ENCODE measurements around the gene GRWD1.

GRWD1 gene

GRCh38 chr19:48405010-48405659 lies 40.6 kb upstream of the GRWD1 start:
- Histone ChIP-seq H3K36me3 (ENCODE audit: control insufficient read depth in 1 of 2, insufficient read depth in 2 of 2, low read length in 2 of 2) (no peaks in the 10 kb centered on the region), H3K9ac (ENCODE audit: low read depth in 1 of 2, low read length in 2 of 2) (no peak overlapping the region), H3K9me3 (ENCODE audit: control insufficient read depth in 1 of 2, low read length in 2 of 2) (no peaks in the 10 kb centered on the region), H3K4me3 (ENCODE audit: low read depth in 1 of 2, low read length in 2 of 2) (no peak overlapping the region), H3K27me3 (ENCODE audit: control insufficient read depth in 1 of 2, insufficient read depth in 2 of 2, low read length in 2 of 2) (no peaks in the 10 kb centered on the region), H3K4me1 (ENCODE audit: control insufficient read depth in 1 of 2, insufficient read depth in 2 of 2, low read length in 2 of 2) (peaks cover 0 to 3% of the 10 kb centered on the region in 2 donors), H3K27ac (ENCODE audit: low read depth, low read length) (no peak overlapping the region)

GRCh38 chr19:48405850-48406249 lies 39.9 kb upstream of the GRWD1 start:
- Histone ChIP-seq H3K27me3 (ENCODE audit: control insufficient read depth in 1 of 2, insufficient read depth in 2 of 2, low read length in 2 of 2) (no peaks in the 10 kb centered on the region), H3K4me1 (ENCODE audit: control insufficient read depth in 1 of 2, insufficient read depth in 2 of 2, low read length in 2 of 2) (no peaks in the 10 kb centered on the region), H3K9me3 (ENCODE audit: control insufficient read depth in 1 of 2, low read length in 2 of 2) (no peaks in the 10 kb centered on the region), H3K27ac (ENCODE audit: low read depth, low read length) (no peak overlapping the region), H3K9ac (ENCODE audit: low read depth in 1 of 2, low read length in 2 of 2) (no peak overlapping the region), H3K4me3 (ENCODE audit: low read depth in 1 of 2, low read length in 2 of 2) (no peak overlapping the region), H3K36me3 (ENCODE audit: control insufficient read depth in 1 of 2, insufficient read depth in 2 of 2, low read length in 2 of 2) (no peaks in the 10 kb centered on the region)

- Histone ChIP-seq H3K9me3 (ENCODE audit: control insufficient read depth in 1 of 2, low read length in 2 of 2) (no peaks in the 10 kb centered on the region), H3K27ac (ENCODE audit: low read depth, low read length) (no peak overlapping the region), H3K36me3 (ENCODE audit: control insufficient read depth in 1 of 2, insufficient read depth in 2 of 2, low read length in 2 of 2) (no peaks in the 10 kb centered on the region), H3K4me3 (ENCODE audit: low read depth in 1 of 2, low read length in 2 of 2) (peak overlapping the region; percentile 46 to 53), H3K4me1 (ENCODE audit: control insufficient read depth in 1 of 2, insufficient read depth in 2 of 2, low read length in 2 of 2) (peaks cover 7 to 10% of the 10 kb centered on the region in 2 donors), H3K9ac (ENCODE audit: low read depth in 1 of 2, low read length in 2 of 2) (no peak overlapping the region), H3K27me3 (ENCODE audit: control insufficient read depth in 1 of 2, insufficient read depth in 2 of 2, low read length in 2 of 2) (peaks cover 0 to 14% of the 10 kb centered on the region in 2 donors)
Observed at GRCh38 chr19:48413879-48414587, 31.8 kb upstream of the GRWD1 start.

GRCh38 chr19:48415395-48415794 lies 30.4 kb upstream of the GRWD1 start:
- Histone ChIP-seq H3K4me3 (ENCODE audit: low read depth in 1 of 2, low read length in 2 of 2) (peak overlapping the region in 1 of 2 donors; percentile 40), H3K27ac (ENCODE audit: low read depth, low read length) (no peak overlapping the region)

GRCh38 chr19:48415806-48416221 lies 30.0 kb upstream of the GRWD1 start:
- Histone ChIP-seq H3K4me1 (ENCODE audit: control insufficient read depth in 1 of 2, insufficient read depth in 2 of 2, low read length in 2 of 2) (peaks cover 7 to 10% of the 10 kb centered on the region in 2 donors), H3K27ac (ENCODE audit: low read depth, low read length) (no peak overlapping the region), H3K4me3 (ENCODE audit: low read depth in 1 of 2, low read length in 2 of 2) (peak overlapping the region in 1 of 2 donors; percentile 40), H3K27me3 (ENCODE audit: control insufficient read depth in 1 of 2, insufficient read depth in 2 of 2, low read length in 2 of 2) (peaks cover 0 to 14% of the 10 kb centered on the region in 2 donors), H3K36me3 (ENCODE audit: control insufficient read depth in 1 of 2, insufficient read depth in 2 of 2, low read length in 2 of 2) (no peaks in the 10 kb centered on the region), H3K9me3 (ENCODE audit: control insufficient read depth in 1 of 2, low read length in 2 of 2) (no peaks in the 10 kb centered on the region), H3K9ac (ENCODE audit: low read depth in 1 of 2, low read length in 2 of 2) (no peak overlapping the region)

More at GRCh38 chr19:48415395-48415794, 30.4 kb upstream of the GRWD1 start:
- H3K36me3 ChIP-seq (ENCODE audit: control insufficient read depth in 1 of 2, insufficient read depth in 2 of 2, low read length in 2 of 2) = no peaks in the 10 kb centered on the region
- H3K9me3 ChIP-seq (ENCODE audit: control insufficient read depth in 1 of 2, low read length in 2 of 2) = no peaks in the 10 kb centered on the region
- no peak overlapping the region for H3K9ac ChIP-seq (ENCODE audit: low read depth in 1 of 2, low read length in 2 of 2)
- peaks cover 0 to 14% of the 10 kb centered on the region in 2 donors for H3K27me3 ChIP-seq (ENCODE audit: control insufficient read depth in 1 of 2, insufficient read depth in 2 of 2, low read length in 2 of 2)
- peaks cover 7 to 10% of the 10 kb centered on the region in 2 donors for H3K4me1 ChIP-seq (ENCODE audit: control insufficient read depth in 1 of 2, insufficient read depth in 2 of 2, low read length in 2 of 2)

- no peak overlapping the region for H3K9ac ChIP-seq (ENCODE audit: low read depth in 1 of 2, low read length in 2 of 2)
- peaks cover 7 to 10% of the 10 kb centered on the region in 2 donors for H3K4me1 ChIP-seq (ENCODE audit: control insufficient read depth in 1 of 2, insufficient read depth in 2 of 2, low read length in 2 of 2)
- H3K27ac ChIP-seq (ENCODE audit: low read depth, low read length) = no peak overlapping the region
- no peaks in the 10 kb centered on the region for H3K36me3 ChIP-seq (ENCODE audit: control insufficient read depth in 1 of 2, insufficient read depth in 2 of 2, low read length in 2 of 2)
- H3K9me3 ChIP-seq (ENCODE audit: control insufficient read depth in 1 of 2, low read length in 2 of 2) = no peaks in the 10 kb centered on the region
- no peak overlapping the region for H3K4me3 ChIP-seq (ENCODE audit: low read depth in 1 of 2, low read length in 2 of 2)
- peaks cover 0 to 14% of the 10 kb centered on the region in 2 donors for H3K27me3 ChIP-seq (ENCODE audit: control insufficient read depth in 1 of 2, insufficient read depth in 2 of 2, low read length in 2 of 2)
Observed at GRCh38 chr19:48417421-48417820, 28.4 kb upstream of the GRWD1 start.

- Histone ChIP-seq H3K9ac (ENCODE audit: low read depth in 1 of 2, low read length in 2 of 2) (no peak overlapping the region), H3K27me3 (ENCODE audit: control insufficient read depth in 1 of 2, insufficient read depth in 2 of 2, low read length in 2 of 2) (peaks cover 0 to 14% of the 10 kb centered on the region in 2 donors), H3K4me1 (ENCODE audit: control insufficient read depth in 1 of 2, insufficient read depth in 2 of 2, low read length in 2 of 2) (peaks cover 7 to 10% of the 10 kb centered on the region in 2 donors), H3K9me3 (ENCODE audit: control insufficient read depth in 1 of 2, low read length in 2 of 2) (no peaks in the 10 kb centered on the region), H3K36me3 (ENCODE audit: control insufficient read depth in 1 of 2, insufficient read depth in 2 of 2, low read length in 2 of 2) (no peaks in the 10 kb centered on the region), H3K27ac (ENCODE audit: low read depth, low read length) (no peak overlapping the region), H3K4me3 (ENCODE audit: low read depth in 1 of 2, low read length in 2 of 2) (no peak overlapping the region)
Observed at GRCh38 chr19:48418317-48419064, 27.3 kb upstream of the GRWD1 start.

- H3K4me3 ChIP-seq (ENCODE audit: low read depth in 1 of 2, low read length in 2 of 2) = peak overlapping the region in 1 of 2 donors; percentile 57
- H3K27ac ChIP-seq (ENCODE audit: low read depth, low read length) = no peak overlapping the region
Observed at GRCh38 chr19:48419158-48419920, 26.4 kb upstream of the GRWD1 start.

GRCh38 chr19:48421548-48421947 lies 24.2 kb upstream of the GRWD1 start:
- Histone ChIP-seq H3K27me3 (ENCODE audit: control insufficient read depth in 1 of 2, insufficient read depth in 2 of 2, low read length in 2 of 2) (peaks cover 0 to 6% of the 10 kb centered on the region in 2 donors), H3K9me3 (ENCODE audit: control insufficient read depth in 1 of 2, low read length in 2 of 2) (no peaks in the 10 kb centered on the region), H3K9ac (ENCODE audit: low read depth in 1 of 2, low read length in 2 of 2) (no peak overlapping the region), H3K27ac (ENCODE audit: low read depth, low read length) (no peak overlapping the region), H3K36me3 (ENCODE audit: control insufficient read depth in 1 of 2, insufficient read depth in 2 of 2, low read length in 2 of 2) (no peaks in the 10 kb centered on the region), H3K4me3 (ENCODE audit: low read depth in 1 of 2, low read length in 2 of 2) (no peak overlapping the region), H3K4me1 (ENCODE audit: control insufficient read depth in 1 of 2, insufficient read depth in 2 of 2, low read length in 2 of 2) (peaks cover 0 to 4% of the 10 kb centered on the region in 2 donors)

More at GRCh38 chr19:48419158-48419920, 26.4 kb upstream of the GRWD1 start:
- Histone ChIP-seq H3K36me3 (ENCODE audit: control insufficient read depth in 1 of 2, insufficient read depth in 2 of 2, low read length in 2 of 2) (no peaks in the 10 kb centered on the region), H3K27me3 (ENCODE audit: control insufficient read depth in 1 of 2, insufficient read depth in 2 of 2, low read length in 2 of 2) (peaks cover 0 to 14% of the 10 kb centered on the region in 2 donors), H3K9ac (ENCODE audit: low read depth in 1 of 2, low read length in 2 of 2) (no peak overlapping the region), H3K9me3 (ENCODE audit: control insufficient read depth in 1 of 2, low read length in 2 of 2) (no peaks in the 10 kb centered on the region), H3K4me1 (ENCODE audit: control insufficient read depth in 1 of 2, insufficient read depth in 2 of 2, low read length in 2 of 2) (peaks cover 7 to 10% of the 10 kb centered on the region in 2 donors)

Data from duodenal mucosa (tissue), 2 donors.